ENCODE results near the gene FAM149B1.

Gene FAM149B1

DNA sequence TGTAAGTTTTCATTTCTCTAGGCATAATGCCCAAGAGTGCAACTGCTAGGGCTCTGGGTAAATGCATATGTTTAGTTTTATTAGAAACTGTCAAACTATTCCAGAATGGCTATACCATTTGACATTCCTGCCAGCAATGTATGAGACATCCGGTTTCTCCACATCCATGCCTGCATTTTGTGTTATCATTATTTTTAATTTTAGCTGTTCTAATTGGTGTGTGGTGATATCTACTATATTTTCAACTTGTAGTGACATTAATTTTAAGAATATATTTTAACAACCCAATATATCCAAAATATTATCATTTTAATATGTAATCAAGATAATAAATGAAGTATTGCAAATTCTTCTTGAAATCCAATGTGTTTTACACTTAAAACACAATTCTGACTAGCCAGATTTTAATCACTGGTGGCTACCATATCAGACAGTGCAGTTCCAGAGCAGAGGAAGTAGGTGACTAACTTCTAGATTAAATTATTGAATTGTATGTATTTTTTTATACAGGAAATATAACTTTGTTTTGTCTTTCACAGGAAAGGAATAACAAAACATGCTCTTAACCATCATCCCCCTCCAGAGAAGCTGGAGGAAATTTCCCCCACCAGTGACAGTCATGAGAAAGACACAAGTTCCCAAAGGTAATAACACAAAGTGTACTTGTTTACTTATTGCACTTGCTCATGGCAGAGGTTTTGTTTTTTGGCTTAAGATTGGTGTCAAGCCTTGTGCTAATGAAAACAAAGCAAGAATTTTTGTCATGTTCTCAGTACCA, 6.4 kb downstream of the FAM149B1 start:
- no peak for DNase-seq

DNA sequence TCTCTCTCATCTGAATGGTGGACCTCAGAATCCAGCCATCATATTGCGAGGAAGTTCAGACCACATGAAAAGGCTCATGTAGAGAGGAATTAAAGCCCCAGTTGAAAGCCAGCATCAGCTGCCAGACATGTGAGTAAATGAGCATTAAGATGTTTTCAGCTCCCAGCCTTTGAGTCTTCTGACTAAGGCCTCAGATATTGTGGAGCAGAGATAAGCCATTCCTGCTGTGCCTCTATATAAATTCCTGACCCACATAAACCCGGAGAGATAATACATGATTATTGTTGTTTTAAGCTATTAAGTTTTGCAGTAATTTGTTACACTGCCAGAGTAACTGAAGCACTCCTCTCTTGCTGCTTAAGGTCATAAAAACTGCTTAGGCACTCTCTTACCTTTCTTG, 14.6 kb downstream of the FAM149B1 start:
- DNase-seq, result no peak

DNA sequence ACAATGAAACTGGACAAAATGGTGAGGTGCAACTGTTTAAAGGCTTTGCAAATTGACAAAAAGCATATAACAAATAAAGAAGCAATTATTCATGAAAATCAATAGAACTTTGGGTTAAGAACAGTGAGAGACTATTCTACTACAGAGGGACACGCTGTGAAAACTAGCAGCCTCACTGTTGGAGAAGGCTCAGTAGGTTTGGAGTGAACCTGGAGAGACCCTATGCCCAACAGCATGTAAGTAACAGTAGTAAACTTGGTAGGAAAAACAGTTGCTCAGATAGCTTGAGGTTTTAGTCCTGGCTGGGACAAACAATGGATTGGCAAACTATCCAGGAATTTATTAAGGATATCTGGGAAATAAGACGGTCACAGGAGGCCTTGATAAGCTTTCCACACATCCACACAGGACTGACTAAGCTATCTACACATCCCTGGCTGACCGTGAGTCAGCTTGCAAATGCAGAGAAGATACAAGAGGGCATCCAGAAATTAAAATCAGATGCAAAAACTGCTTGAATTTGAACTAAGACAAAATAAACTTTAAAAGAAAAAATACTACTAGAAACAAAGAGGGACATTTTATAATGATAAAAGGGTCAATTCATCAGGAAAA, 15.9 kb downstream of the FAM149B1 start:
- no peak for DNase-seq

DNA sequence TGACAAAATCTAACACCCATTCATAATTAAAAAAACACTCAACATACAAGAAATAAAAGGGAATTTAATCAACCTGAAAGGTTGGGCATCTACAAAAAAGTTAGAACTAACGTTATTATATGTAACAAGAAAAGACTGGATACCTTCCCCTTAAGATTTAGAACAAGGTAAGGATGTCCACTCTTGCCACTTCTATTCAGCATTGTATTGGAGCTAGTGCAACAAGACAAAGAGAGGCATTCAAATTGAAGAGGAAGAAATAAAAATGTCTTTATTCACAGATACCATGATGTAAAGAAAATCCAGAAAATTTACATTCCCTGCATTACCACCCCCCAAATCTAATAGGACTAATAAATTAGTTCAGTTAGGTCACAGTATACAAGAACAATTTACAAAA, 18.3 kb downstream of the FAM149B1 start:
- no peak for DNase-seq

DNA sequence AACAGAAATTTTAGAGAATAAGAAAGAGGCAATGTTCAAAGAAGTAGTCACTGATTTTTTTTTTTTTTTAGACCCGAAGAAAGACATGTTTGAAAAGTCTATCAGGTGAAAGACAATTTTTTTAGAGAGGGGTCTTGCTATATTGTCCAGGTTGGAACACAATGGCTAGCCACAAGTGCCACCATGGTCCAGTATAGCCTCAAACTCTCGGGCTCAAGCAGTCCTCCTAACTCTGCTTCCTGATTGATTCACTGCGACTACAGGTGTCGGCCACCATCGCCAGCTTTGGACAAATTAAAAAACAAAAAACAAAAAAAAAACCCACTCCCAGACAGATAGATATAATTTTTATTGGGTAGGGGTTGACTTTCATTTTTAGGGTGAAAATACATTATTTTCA, 22.3 kb downstream of the FAM149B1 start:
- no peak for DNase-seq

DNA sequence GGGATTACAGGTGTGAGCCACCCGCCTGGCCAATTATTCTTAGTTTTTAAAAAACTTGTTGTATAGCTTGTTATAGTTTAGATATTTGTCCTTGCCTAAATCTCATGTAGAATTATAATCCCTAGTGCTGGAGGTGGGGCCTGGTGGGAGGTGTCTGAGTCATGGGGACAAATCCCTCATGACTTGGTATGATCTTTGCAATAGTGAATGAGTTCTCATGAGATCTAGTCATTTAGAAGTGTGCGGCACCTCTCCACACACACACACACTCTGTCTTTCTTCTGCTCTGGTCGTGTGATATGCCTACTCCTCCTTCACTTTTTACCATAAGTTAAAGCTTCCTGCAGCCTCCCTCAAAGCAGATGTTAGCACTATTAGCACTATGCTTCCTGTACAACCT, 37.2 kb downstream of the FAM149B1 start:
- DNase-seq, result no peak

DNA sequence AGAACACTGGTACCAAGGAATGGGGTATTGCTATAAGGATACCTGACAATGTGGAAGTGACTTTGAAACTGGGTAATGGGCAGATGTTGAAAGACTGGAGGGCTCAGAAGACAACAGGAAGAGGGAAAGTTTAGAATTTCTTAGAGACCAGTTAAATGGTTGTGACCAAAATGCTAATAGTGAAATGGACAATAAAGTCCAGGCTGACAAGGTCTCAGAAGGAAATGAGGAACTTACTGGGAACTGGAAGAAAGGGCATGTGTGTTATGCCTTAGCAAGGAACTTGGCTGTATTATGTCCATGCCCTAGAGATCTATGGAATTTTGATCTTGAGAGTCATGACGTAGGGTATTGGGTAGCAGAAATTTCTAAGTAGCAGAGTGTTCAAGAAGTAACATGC, 38.0 kb downstream of the FAM149B1 start:
- DNase-seq, result no peak

DNA sequence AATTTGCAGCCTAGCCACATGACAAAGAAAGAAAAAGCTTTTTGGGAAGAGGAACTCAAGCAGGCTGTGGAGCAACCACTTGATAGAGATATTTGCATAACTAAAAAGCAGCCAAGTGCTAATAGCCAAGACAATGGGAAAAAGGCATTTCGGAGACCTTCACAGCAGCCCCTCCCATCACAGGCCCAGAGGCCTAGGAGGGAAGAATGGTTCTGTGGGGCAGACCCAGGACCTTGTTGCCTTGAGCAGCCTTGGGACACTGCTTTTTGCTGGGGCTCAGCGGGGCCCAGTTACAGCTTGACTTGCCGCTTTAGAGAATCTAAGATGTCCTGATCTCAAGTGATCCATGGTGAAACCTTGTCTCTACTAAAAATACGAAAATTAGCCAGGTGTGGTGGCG, 38.5 kb downstream of the FAM149B1 start:
- DNase-seq, result no peak

DNA sequence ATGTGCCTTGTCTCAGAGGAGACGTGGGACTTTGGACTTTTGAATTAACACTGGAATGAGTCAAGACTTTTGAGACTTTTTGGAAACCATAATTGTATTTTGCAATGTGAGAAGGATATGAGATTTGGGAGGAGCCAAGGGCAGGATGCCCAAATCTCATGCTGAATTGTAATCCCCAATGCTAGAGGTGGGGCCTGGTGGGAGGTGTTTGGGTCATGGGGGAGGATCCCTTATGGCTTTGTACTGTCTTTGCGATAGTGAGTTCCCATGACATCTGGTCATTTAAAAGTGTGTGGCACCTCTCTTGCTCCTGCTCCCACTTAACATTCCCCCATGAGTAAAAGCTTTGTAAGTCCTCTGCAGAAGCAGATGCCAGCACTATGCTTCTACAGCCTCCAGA, 40.0 kb downstream of the FAM149B1 start:
- DNase-seq, result no peak

DNA sequence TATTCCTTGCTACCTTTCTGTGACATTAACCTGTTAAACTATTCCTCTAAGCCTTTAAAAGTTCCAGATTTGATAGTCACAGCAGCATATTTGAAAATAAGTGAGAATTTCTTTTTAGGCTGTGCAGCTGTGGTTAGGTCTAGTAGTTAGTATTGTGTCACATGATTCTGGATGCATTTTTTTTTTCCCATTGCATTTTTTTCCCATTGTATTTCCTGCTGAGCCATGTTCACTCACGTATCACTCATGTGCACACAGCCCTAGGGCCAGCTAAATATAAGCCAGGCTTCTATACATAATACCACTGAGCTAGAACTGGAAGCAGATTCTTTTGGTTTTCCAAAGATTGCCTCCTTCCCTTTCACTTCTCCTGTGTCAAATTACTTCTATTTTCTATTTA, 41.8 kb downstream of the FAM149B1 start:
- no peak for DNase-seq

DNA sequence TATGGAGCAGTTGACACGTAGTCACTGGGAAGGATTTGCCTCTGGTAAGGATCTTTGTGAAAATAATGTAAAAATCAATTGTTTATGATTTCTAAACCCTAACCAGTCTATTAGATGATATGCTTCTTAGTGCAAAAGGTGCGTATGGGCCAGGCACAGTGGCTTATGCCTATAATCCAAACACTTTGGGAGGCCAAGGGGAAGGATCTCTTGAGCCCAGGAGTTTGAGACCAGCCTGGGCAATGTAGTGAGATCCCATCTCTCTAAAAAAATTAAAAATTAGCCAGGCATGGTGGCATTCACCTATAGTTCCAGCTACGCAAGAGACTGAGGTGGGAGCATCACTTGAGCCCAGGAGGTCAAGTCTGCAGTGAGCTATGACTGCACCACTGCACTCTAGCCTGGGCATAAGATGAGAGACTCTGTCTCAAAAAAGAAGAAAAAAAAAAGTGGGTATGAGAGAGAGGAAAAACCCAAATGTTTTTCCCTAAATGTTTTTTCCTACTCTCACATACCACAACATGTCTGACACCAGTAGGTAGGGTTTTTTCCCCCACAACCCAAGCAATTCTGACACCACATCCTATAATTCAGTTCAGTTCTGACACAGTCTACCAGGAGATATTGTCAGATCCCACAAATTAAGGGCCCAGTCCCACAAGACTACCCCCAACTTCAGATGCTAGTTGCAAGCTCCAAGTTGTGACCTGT, 42.6 kb downstream of the FAM149B1 start:
- DNase-seq, result no peak

DNA sequence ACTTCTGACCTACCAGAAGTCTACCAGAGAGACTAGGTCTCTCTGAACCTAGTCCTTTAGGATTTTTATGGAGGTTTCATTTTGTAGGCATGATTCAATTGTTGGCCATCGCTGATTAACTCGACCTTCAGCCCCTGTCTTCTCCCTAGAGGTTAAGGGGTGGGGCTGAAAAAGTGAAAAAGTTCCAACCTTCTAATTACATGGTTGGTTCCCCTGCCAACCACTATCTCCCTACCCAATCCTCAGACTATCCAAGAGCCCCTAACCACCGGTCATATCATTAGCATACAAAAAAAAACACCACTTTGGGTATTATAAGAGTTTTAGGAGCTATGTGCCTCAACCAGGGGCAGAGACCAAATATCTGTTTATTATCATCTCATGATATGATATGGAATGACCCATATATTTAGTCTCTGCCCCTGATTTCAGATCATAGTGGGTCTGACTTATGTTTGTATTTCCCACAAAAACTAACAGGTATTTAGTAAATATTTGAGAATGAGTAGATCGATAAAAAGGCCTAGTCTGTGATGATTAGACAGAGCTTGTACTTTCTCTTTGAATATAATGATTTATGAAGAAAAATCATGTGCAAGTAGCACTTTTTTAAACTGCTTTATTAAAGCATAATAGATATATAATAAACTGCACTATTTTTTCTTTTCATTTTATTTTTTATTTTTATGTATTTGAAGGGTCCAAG, 43.3 kb downstream of the FAM149B1 start:
- DNase-seq, result no peak

DNA sequence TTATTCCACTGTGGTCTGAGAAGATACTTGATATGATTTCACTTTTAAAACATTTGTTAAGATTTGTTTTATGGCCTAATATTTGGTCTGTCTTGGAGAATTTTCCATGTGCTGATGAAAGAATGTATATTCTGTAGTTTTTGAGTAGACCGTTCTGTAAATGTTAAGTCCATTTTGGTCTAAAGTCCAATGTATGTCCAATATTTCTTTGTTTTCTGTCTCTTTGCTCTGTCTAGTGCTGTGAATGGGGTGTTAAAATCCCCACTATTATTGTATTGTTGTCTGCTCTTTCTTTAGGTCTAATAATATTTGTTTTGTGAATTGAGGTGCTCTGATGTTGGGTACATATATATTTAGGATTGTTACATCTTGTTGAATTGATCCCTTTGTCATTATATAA, 47.8 kb downstream of the FAM149B1 start:
- DNase-seq, result no peak

DNA sequence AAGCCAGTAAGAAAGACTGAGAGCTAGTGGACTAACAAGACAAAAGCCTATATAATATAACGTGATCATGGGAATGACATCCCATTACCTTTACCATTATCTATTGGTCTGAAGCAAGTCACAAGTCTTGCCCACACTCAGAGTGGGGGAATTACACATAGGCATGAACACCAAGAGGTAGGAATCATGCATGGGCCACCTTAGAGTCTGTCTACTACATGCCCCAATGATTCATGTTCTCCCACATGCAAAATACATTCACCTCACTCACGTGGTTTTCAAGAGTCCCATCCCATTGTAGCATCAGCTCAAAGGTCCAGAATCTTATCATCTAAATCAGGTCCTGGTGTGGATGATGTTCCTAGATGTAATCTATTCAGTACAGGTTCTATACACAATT, 49.7 kb downstream of the FAM149B1 start:
- no peak for DNase-seq

DNA sequence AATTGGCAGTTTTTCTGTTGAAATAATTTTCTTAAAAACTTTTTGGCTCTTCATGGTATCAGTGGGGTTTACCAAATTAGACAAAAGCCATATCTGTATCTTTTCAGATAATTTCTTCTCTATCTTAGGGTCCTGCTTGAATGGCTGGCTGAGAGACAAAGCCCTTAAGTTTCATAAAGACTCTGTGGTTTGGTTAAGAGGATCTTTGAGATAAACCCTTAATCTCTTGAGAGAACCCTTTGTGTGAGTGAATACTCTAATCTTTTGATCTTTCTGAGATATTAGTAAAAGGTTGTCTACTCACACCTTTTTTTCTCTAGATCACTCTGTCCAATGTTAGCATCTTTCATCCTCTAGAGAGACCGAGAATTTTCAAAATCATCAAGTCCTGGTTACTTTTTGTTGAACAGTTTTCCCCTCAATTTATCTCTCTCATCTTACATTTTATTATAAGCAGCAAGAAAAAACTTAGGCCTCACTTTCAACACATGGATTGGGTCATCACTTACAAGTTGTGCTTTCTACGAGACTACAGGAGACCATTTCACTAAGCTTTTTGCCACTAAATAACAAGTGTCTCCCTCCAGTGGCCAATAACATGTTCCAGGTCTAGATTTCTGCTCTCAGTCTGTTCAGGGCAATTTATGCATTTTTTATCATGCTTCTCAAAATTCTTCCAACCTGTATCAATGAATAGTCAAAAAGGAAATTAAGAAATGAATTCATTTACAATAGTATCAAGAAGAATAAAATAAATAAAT, 50.7 kb downstream of the FAM149B1 start:
- no peak for DNase-seq

DNA sequence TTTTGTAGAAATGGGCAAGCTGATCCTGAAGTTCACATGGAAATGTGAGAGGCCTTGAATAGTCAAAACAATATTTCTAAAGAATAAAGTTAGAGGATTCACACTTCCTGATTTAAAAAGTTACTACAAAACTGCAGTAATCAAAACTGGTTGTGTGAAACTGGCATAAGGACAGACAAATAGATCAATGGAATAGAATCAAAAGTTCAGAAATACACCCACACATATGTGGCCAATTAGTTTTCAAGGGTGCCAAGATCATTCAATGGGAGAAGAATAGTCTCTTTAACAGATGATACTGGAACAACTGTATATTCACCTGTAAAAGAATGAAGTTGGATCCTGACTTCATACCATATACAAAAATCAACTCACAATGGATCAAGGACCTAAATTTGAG, 51.5 kb downstream of the FAM149B1 start:
- no peak for DNase-seq

DNA sequence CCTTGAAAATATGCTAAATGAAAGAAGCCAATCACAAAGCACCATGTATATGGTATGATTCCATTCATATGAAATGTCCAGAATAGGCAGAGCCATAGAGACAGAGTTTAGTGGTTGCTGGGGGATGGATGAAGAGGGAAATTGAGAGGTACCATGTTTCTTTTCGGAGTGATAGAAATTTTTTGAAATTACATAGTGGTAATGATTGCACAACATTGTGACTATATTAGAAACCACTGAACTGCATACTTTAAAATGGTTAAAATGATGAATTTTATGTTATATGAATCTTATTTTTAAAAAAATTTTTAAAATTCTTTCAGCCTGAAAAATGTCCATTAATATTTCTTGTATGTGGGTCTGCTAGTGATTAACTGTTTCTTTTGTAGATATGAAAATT, 53.1 kb downstream of the FAM149B1 start:
- no peak for DNase-seq

DNA sequence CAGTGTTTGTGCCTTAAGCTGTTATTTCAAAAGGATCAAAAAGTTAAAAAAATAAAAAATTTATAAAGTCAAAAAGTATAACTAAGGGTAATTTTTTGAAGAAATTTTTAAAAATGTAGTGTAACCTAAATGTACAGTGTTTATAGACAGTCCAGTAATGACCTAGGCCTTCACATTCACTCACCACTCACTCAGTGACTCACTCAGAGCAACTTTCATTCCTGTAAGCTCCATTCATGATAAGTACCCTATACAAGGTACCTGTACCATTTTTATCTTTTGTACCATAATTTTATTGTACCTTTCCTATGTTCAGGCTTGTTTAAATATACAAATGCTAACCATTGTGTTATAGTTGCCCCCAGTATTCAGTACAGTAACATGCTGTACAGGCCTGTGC, 57.6 kb downstream of the FAM149B1 start:
- DNase-seq, result no peak

DNA sequence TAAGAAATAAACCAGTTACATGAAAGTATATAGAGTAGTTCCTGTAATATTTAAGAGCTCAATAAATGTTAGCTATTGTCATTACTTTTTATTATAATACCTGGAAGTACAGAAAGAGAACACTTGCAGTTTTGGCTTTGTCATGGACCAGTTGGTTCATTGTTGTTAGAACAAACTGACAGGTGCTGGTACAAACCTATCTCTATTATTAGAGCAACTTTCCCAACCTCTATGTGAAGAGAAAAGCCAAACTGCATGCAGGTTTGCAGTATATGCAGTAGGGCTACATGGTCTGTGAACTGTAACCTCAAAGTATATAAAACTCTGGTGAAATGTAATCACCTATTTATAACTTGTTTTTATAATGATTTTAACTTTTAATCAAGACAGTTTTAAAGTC, 58.7 kb downstream of the FAM149B1 start:
- no peak for DNase-seq

DNA sequence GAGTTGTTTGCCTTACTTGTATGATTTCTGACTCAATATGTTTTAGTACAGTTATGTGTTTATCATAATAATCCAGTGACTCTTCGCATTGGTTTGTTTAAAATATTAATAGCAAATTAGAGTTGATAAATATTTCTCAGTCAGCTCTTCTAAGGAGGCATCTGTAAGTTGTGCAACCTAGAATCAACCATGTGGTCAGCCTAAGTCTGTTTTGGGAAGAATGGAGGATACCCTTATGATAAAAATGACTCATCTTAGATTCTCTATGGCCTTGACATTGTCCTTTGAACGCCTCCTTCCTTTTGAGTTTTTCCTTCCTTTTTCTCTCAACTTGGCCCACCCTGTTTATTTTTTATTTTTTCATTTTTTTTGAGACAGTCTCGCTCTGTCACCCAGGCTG, 60.3 kb downstream of the FAM149B1 start:
- no peak for DNase-seq

DNA sequence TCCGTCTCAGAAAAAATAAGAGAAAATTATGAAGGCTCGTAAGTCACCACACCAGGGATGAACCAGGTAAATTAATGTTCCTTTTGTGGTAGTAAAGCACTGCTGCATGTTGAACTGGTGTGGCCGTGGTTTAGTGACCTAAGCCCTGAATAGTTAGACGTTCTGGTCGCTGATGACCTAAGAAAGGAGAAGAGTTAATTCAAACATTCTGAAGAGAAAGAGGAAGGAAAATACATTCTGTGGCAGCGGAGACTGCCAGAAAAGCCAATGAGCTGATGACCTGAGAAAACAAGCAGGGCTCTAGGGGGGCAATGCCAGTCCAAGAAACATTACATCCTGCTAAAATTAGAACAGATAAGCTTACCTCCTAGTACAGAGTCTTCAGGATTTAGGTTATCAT, 61.6 kb downstream of the FAM149B1 start:
- DNase-seq, result no peak

DNA sequence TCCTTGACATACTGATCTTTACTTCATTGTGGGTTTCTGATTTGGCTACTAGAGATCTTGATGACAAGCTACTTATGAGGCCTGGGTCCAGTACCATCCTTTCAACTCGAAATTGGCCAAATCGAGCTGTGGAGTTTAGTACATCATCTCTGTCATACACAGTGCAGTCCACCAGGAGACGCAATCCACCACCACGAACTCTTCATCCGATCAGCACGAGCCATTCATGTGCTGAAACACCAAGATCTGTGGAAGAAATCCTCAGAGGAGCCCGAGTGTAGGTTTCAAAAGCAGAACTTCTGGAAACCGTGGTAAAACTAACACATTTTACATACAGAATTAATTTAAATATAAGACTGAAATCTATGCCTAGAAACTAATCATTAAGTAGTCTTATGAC, 65.0 kb downstream of the FAM149B1 start:
- no peak for DNase-seq

DNA sequence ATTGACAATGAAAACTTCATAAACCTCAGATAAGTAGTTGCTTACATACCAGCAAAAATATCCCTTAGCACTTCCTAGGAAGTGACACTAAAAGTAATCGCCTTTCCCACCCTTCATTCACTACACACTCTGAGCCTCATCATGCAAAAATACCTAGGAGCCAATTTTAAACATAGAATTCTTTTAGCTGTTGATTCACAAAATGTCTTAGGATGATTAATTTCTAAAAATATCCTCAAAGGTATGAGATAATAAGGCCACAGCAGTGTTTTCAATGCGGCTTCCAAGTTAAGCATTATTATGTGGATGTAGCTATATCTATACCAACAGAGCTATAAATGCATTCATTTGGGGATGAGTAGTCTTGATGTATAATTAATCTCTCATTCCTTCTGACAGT, 66.0 kb downstream of the FAM149B1 start:
- no peak for DNase-seq

Data from effector CD4-positive, alpha-beta T cell (primary cell).